Stomach smooth muscle (tissue), 2 donors: ENCODE measurements around the gene TTC7B.

ENCODE experiments used
- H3K27ac ChIP-seq: one replicate; pipeline ENCODE4 v1.7.0; 2013; ENCODE audit warnings: mild to moderate bottlenecking, low read length, inconsistent platforms
- H3K27me3 ChIP-seq, 2 donors: one replicate each; pipeline ENCODE4 v1.7.0; 2013; ENCODE audit warnings: low read length in 2 of 2; ENCODE audit not compliant: insufficient read depth in 2 of 2, control insufficient read depth in 1 of 2
- H3K36me3 ChIP-seq, 2 donors: one replicate each; pipeline ENCODE4 v1.7.0; 2013; ENCODE audit warnings: low read length in 2 of 2; ENCODE audit not compliant: control insufficient read depth in 2 of 2, insufficient read depth in 2 of 2
- H3K4me1 ChIP-seq: one replicate; pipeline ENCODE4 v1.7.0; 2013; ENCODE audit warnings: low read length; ENCODE audit not compliant: control insufficient read depth, insufficient read depth
- H3K4me3 ChIP-seq, 2 donors: one replicate each; pipeline ENCODE4 v1.7.0; 2013; ENCODE audit warnings: low read length in 2 of 2
- H3K9ac ChIP-seq, 2 donors: one replicate each; pipeline ENCODE4 v1.7.0; 2013; ENCODE audit warnings: low read length in 2 of 2, mild to moderate bottlenecking in 1 of 2
- H3K9me3 ChIP-seq, 2 donors: one replicate each; pipeline ENCODE4 v1.7.0; 2013; ENCODE audit warnings: low read length in 2 of 2; ENCODE audit not compliant: control insufficient read depth in 2 of 2
- donor health status: healthy.
- donor health status: Pancreatic carcinoma.

TTC7B gene

GRCh38 chr14:90803249-90803648, 13.0 kb downstream of the TTC7B start:
- H3K4me1 ChIP-seq = peaks cover 20% of the 10 kb centered on the region
- no peaks in the 10 kb centered on the region for H3K9me3 ChIP-seq
- H3K27ac ChIP-seq = no peak overlapping the region
- H3K4me3 ChIP-seq = no peak overlapping the region
- no peaks in the 10 kb centered on the region for H3K36me3 ChIP-seq
- H3K9ac ChIP-seq = no peak overlapping the region
- H3K27me3 ChIP-seq = no peaks in the 10 kb centered on the region

GRCh38 chr14:90799420-90799819, 16.8 kb downstream of the TTC7B start:
- Histone ChIP-seq H3K27me3 (no peaks in the 10 kb centered on the region), H3K9ac (no peak overlapping the region), H3K36me3 (peaks cover 0 to 2% of the 10 kb centered on the region in 2 donors), H3K9me3 (no peaks in the 10 kb centered on the region), H3K4me1 (no peaks in the 10 kb centered on the region), H3K4me3 (no peak overlapping the region), H3K27ac (no peak overlapping the region)

GRCh38 chr14:90797919-90798318, 18.3 kb downstream of the TTC7B start:
- Histone ChIP-seq H3K9ac (no peak overlapping the region), H3K27ac (no peak overlapping the region), H3K9me3 (no peaks in the 10 kb centered on the region), H3K4me1 (no peaks in the 10 kb centered on the region), H3K36me3 (peaks cover 0 to 2% of the 10 kb centered on the region in 2 donors), H3K4me3 (no peak overlapping the region), H3K27me3 (no peaks in the 10 kb centered on the region)

GRCh38 chr14:90797451-90797850, 18.8 kb downstream of the TTC7B start:
- Histone ChIP-seq H3K27me3 (no peaks in the 10 kb centered on the region), H3K36me3 (peaks cover 0 to 2% of the 10 kb centered on the region in 2 donors), H3K27ac (no peak overlapping the region), H3K4me3 (no peak overlapping the region), H3K4me1 (no peaks in the 10 kb centered on the region), H3K9me3 (no peaks in the 10 kb centered on the region), H3K9ac (no peak overlapping the region)

- no peak overlapping the region for H3K27ac ChIP-seq
- no peaks in the 10 kb centered on the region for H3K4me1 ChIP-seq
- no peak overlapping the region for H3K9ac ChIP-seq
- H3K36me3 ChIP-seq = peaks cover 0 to 2% of the 10 kb centered on the region in 2 donors
- H3K9me3 ChIP-seq = no peaks in the 10 kb centered on the region
- H3K4me3 ChIP-seq = no peak overlapping the region
- no peaks in the 10 kb centered on the region for H3K27me3 ChIP-seq
These were observed 19.9 kb downstream of the TTC7B start for GRCh38 chr14:90796329-90796728.

DNA sequence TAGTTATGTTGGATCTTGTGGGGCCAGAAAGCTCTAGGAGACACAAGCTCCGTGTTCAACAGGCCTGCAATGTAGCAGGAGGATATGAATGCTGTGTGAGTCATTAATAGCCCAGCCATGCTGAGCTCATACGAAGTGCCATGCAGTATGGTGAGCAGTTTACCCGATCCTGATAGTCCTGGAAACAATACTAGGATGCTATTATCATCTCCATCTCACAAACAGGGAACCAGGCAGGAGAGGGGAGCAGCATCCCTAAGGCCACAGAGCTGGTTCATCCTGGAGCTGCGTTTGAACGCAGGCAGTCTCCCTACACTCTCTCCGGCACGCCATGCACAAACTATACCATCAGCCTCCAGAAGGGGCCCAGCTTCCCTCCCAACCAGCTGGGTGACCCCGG, 20.5 kb downstream of the TTC7B start:
- Histone ChIP-seq H3K9ac (peak overlapping the region in 1 of 2 donors; percentile 29), H3K9me3 (no peaks in the 10 kb centered on the region), H3K4me3 (no peak overlapping the region), H3K27me3 (no peaks in the 10 kb centered on the region), H3K4me1 (no peaks in the 10 kb centered on the region), H3K27ac (no peak overlapping the region), H3K36me3 (peaks cover 0 to 2% of the 10 kb centered on the region in 2 donors)

DNA sequence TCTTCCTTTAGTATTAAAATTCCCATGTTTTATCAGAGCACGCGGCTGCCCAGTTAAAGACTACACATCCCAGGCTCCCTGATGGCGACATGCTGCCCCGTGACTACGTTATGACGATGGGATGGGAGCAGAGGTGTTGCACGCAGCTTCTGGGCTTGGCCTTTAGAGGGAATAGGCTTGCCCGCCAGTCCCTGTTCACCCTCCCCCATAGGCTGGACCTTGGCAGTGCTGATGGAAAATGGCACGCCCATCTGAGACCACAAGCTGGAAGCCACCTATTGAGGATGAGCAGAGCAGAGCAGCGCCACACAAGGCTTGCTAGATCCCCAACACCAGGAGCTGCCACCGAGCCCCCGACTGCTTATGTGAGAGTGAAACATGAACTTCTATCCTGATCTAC, 24.7 kb downstream of the TTC7B start:
- Histone ChIP-seq H3K4me1 (no peaks in the 10 kb centered on the region), H3K36me3 (no peaks in the 10 kb centered on the region), H3K9ac (no peak overlapping the region), H3K27me3 (no peaks in the 10 kb centered on the region), H3K4me3 (no peak overlapping the region), H3K27ac (no peak overlapping the region), H3K9me3 (no peaks in the 10 kb centered on the region)

DNA sequence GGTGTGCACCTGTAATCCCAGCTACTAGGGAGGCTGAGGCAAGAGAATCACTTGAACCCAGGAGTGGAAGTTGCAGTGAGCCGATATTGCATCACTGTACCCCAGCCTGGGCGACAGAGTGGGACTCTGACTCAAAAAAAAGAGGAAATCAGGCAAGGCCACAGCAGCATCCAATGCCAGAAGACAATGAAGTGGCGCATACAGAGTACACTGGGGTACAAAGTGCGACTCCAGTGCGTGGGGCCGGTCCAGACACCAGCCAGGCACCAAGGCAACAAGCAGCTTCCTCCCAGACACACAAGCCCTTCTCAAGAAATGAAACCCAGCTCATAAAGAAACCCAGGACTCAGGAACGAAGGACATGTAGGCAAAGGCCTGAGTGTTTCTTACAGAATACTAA, 28.2 kb downstream of the TTC7B start:
- Histone ChIP-seq H3K9ac (no peak overlapping the region), H3K4me1 (no peaks in the 10 kb centered on the region), H3K27ac (no peak overlapping the region), H3K27me3 (no peaks in the 10 kb centered on the region), H3K36me3 (peaks cover 12 to 13% of the 10 kb centered on the region in 2 donors), H3K9me3 (no peaks in the 10 kb centered on the region), H3K4me3 (no peak overlapping the region)

DNA sequence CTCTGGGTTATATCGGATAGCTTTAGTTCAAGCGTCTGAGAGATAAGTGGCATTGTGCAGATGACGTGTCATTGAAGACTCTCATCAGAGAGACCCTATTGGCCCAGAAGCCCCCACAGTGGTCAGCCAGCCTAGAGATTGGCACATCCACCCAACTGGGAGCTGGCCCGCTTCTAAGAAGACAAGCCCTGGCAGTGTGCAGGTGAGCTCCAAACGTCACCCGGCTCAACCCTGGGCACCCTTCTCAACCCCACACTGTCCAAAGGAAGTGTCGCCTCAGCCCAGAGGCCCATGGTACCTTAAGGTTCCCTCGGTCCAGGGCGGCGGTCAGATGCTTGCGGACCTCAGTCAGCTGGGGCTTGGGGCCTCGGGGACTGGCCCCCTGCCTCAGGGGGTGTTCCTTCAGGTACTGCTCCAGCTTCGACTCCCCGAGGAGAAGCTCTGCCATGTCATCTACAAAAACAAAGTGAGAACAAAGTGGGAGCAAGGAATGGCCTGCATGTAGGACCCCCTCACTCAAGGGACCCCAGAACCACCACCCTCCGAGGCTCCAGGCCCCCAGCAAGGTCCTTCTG, 30.3 kb downstream of the TTC7B start:
- H3K9ac ChIP-seq = no peak overlapping the region
- H3K4me1 ChIP-seq = no peaks in the 10 kb centered on the region
- no peaks in the 10 kb centered on the region for H3K27me3 ChIP-seq
- H3K4me3 ChIP-seq = no peak overlapping the region
- H3K27ac ChIP-seq = no peak overlapping the region
- H3K9me3 ChIP-seq = no peaks in the 10 kb centered on the region
- H3K36me3 ChIP-seq = peaks cover 12 to 16% of the 10 kb centered on the region in 2 donors

DNA sequence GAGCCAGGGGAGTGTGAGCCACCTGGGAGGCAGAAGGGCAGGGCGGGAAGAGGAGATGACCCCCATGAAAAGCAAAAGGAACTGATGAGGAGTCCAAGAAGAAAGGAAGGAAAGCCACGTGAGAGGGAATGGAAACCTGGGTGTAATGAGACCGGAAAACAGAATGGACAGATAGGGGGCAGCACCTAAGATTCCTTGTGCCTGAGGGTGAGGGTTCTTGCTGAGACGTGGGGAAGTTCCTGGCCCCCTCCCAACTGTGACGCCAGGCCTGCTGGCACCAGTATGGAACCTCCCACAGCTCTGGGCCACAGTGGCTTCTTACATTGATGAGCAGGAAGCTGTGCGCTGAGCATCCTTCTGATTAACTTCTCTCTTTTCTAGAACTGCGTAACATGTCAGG, 30.8 kb downstream of the TTC7B start:
- no peaks in the 10 kb centered on the region for H3K27me3 ChIP-seq
- no peak overlapping the region for H3K27ac ChIP-seq
- H3K9ac ChIP-seq = no peak overlapping the region
- peaks cover 12 to 20% of the 10 kb centered on the region in 2 donors for H3K36me3 ChIP-seq
- no peak overlapping the region for H3K4me3 ChIP-seq
- no peaks in the 10 kb centered on the region for H3K4me1 ChIP-seq
- no peaks in the 10 kb centered on the region for H3K9me3 ChIP-seq

GRCh38 chr14:90784621-90785270, 31.5 kb downstream of the TTC7B start:
- peaks cover 13 to 21% of the 10 kb centered on the region in 2 donors for H3K36me3 ChIP-seq
- H3K4me1 ChIP-seq = no peaks in the 10 kb centered on the region
- H3K9me3 ChIP-seq = no peaks in the 10 kb centered on the region
- no peak overlapping the region for H3K27ac ChIP-seq
- H3K27me3 ChIP-seq = no peaks in the 10 kb centered on the region
- no peak overlapping the region for H3K9ac ChIP-seq
- H3K4me3 ChIP-seq = no peak overlapping the region
